ENCODE results near the gene MYO1D. TPM values are rescaled to one million over a fixed set of nuclear protein-coding genes. Genes with fewer than 3 reads are reported as not detected.

MYO1D gene
- total RNA-seq, 4 donors from 2014 or later = 36.9 to 49.2 (median 39.5) TPM

DNA sequence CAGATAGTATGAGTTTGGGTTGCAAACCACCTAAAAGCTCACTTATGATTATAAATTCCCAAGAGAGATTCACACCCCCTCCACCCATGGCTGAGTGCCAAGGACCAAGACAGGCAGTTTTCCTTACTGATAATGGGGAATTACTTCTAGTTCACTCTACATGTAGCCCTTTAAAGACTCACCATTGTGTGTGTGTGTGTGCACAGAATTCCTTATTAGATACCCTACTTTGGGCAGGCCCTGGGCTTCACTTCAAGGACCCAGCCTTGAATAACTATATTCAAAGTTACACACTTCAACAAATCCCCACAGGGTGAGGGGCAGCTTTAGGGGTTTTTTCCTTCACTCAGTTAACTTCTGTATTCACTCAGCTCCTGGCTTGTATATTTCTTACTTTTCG is 143.5 kb downstream of the MYO1D start:
- TF ChIP-seq, protein P1, sequence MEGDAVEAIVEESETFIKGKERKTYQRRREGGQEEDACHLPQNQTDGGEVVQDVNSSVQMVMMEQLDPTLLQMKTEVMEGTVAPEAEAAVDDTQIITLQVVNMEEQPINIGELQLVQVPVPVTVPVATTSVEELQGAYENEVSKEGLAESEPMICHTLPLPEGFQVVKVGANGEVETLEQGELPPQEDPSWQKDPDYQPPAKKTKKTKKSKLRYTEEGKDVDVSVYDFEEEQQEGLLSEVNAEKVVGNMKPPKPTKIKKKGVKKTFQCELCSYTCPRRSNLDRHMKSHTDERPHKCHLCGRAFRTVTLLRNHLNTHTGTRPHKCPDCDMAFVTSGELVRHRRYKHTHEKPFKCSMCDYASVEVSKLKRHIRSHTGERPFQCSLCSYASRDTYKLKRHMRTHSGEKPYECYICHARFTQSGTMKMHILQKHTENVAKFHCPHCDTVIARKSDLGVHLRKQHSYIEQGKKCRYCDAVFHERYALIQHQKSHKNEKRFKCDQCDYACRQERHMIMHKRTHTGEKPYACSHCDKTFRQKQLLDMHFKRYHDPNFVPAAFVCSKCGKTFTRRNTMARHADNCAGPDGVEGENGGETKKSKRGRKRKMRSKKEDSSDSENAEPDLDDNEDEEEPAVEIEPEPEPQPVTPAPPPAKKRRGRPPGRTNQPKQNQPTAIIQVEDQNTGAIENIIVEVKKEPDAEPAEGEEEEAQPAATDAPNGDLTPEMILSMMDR (IDR thresholded peaks at IDR 0.05) = no peak
- ATAC-seq (ENCODE audit: low FRiP score) = no peak
- DNase-seq (ENCODE audit: low spot score) = no peak

DNA sequence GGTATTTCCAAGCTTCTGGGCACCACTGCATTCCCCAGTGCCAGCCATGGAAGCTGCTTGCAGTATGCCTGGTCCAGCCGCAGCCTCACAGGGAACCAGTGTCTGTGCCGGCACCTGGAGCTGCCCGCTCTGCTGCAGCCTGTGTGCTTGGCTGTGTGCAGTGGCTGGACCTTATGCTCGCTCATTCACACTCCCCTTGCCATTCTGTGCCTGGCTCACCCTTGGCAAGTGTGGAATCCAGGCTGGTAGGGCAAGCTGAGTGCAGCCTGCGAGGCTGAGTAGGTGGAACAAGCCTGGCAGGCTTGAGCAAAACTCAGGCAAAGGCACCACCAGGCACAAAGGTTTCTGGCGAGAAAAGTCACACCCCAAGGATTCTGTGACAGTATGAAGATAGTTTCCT is 144.0 kb downstream of the MYO1D start:
- TF ChIP-seq, protein P1 (IDR thresholded peaks at IDR 0.05) = no peak
- ATAC-seq (ENCODE audit: low FRiP score) (no peak), DNase-seq (ENCODE audit: low spot score) (no peak)

DNA sequence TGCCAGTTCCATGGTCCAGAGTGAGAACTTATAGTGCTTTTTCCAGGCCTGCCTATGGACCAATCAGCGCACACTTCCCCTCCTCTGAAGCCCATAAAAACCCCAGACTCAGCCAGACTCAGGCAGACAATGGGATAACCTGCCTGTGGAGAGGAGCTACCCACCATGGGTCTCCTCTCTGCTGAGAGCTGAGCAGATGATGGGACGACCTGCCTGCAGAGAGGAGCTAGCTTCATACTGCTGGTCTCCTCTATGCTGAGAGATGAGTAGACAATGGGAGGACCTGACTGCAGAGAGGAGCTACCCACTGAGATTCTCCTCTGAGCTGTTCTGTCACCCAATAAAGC is 144.7 kb downstream of the MYO1D start:
- ATAC-seq (ENCODE audit: low FRiP score) = no peak
- DNase-seq (ENCODE audit: low spot score) = no peak
- TF ChIP-seq, protein P1 (IDR thresholded peaks at IDR 0.05) = no peak

DNA sequence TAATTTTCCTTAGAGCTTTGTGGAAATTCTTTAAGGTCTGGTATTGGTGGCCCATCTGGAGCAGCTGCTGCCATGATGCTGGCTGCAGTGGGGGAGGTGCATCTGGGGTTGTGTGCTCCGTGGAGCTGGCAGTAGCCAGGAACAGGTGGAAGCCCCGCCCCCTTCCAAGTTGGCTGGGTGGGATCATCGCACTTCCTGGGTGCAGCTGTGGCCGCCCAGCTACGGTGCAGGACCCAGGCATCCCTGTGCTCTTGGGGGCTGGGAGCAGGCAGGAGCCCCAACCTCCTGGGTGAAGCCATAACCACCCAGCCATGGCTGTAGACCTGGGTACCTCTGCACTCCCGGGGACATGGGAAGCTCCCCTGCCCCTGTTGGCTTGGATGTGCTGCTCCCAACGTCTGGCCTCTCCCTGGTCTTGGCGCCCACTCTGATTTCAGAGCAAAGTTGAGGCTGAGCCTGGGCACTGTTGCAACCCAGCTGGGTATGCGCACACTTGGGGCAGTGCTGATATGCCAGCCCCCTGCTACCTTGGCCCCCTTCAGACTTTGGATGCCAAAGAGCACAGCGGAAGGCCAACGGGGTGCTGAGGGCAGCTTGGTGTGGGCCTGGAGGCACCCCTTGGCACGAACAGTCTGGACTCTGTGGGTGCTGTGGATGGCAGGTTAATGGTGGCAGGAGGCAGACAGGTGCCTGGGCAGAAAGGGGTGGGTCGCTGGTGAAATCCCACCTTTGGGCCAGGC is 145.2 kb downstream of the MYO1D start:
- ATAC-seq (ENCODE audit: low FRiP score) = no peak
- TF ChIP-seq, protein P1 (IDR thresholded peaks at IDR 0.05) = no peak
- no peak for DNase-seq (ENCODE audit: low spot score)

DNA sequence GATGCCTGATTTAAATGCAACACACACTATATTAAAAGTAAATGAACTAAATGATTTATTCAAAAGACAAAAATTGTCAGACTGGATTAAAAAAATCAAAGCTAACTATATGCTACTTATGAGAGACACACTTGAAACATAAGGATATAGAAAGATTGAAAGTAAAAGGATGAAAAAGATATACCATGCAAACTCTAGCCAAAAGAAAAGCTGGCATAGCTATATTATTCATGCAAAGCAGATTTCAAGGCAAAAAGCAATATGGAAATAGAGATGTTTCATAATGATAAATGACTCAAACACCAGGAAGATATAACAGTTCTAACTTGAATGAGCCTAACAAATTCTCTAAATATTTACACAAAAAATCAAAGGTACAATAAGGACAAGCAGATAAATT is 149.2 kb downstream of the MYO1D start:
- ATAC-seq (ENCODE audit: low FRiP score) (no peak), DNase-seq (ENCODE audit: low spot score) (no peak)
- TF ChIP-seq, protein P1 (IDR thresholded peaks at IDR 0.05) = no peak

DNA sequence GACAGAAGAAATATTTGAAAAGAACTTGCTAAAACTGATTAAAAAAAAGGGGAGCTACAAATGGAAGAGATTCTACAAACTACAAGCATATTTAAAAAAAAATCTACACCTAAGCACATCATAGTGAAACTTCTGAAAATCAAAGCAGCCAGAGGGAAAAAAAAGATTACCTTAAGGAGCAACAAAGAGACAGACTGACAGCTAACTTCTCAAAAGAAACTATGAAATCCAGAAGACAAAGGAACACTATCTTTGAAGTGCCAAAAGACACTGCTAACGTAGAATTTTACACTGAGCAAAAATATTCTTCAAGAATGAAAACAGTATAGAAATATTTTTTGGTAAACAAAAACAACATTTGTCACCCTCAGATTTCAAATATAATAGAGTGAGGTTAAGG is 151.2 kb downstream of the MYO1D start:
- TF ChIP-seq, protein P1 (IDR thresholded peaks at IDR 0.05) = no peak
- no peak for DNase-seq (ENCODE audit: low spot score)
- no peak for ATAC-seq (ENCODE audit: low FRiP score)

DNA sequence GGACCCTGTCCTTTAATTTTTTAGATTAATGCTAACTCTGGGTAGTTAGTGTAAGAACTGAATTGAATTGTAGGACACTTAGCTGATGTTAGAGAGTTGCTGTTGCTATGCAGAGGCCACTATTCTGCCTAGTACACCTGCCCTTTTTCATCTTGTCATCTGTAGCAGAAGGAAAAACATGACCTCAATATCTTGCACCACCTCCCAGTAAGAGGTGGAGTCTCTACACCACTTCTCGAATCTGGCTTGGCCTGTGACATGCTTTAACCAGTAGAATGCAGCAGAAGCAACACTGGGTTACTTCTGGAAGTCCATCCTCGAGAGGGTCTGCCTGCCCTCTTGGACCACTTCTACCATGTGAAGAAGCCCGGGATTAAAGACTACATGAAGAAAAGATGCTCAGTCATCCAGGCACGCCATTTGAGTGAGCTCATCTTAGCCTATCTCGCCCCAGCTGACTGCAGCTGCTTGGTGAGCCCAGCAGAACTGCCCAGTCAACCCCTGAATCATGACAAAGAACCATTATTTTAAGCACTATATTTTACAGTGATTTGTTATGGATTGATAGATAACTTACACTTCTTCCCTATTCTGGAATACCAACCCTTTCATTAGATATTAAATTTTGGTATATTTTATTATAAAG is 153.5 kb downstream of the MYO1D start:
- no peak for DNase-seq (ENCODE audit: low spot score)
- TF ChIP-seq, protein P1 (IDR thresholded peaks at IDR 0.05) = no peak
- ATAC-seq (ENCODE audit: low FRiP score) = no peak

All from omental fat pad (tissue), 4 donors.